Measurements from ENCODE around the gene PRKAG3.

PRKAG3 gene

DNA sequence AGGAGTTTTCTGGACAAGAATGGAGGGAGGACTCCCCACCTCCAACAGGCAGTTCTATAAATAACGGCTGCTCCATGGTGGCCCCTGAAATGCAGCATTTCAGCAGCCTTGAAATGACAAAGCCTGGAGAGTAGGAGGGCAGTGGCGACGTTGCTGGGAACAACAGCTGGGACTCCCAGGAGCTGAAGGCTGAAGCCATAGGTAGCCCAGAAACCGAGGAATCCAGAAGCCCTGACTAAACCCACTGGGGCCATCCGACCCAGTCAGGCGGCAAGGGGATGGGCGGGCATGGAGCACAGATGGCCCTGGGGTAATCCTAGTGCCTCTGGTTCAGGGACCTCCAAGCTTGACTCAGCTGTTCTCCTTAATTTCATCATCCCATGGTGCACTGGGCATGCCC, 9.0 kb downstream of the PRKAG3 start:
- no peaks in the 10 kb centered on the region for H3K4me1 ChIP-seq
- H3K9me3 ChIP-seq = no peaks in the 10 kb centered on the region
- peaks cover 2% of the 10 kb centered on the region for H3K27me3 ChIP-seq (ENCODE audit: low read depth)
- in situ Hi-C loops (cut with MboI; ENCODE audit: low sequenced_read_pairs) = no loop called here
- H3K36me3 ChIP-seq (replicated peaks) = no peaks in the 10 kb centered on the region
- no peak overlapping the region for H3K4me3 ChIP-seq
- no peak for DNase-seq (ENCODE audit: low spot score in 2 of 2)

GRCh38 chr2:218821605-218822211, 9.9 kb downstream of the PRKAG3 start:
- Histone ChIP-seq H3K4me1 (no peaks in the 10 kb centered on the region), H3K27me3 (ENCODE audit: low read depth) (peaks cover 2% of the 10 kb centered on the region), H3K36me3 (replicated peaks) (no peaks in the 10 kb centered on the region), H3K9me3 (no peaks in the 10 kb centered on the region), H3K4me3 (no peak overlapping the region)
- in situ Hi-C loops (cut with MboI; ENCODE audit: low sequenced_read_pairs) = no loop called here
- DNase-seq (ENCODE audit: low spot score in 2 of 2) = no peak

- no peaks in the 10 kb centered on the region for H3K36me3 ChIP-seq (replicated peaks)
- H3K9me3 ChIP-seq = no peaks in the 10 kb centered on the region
- no peaks in the 10 kb centered on the region for H3K4me1 ChIP-seq
- peaks cover 2% of the 10 kb centered on the region for H3K27me3 ChIP-seq (ENCODE audit: low read depth)
- H3K4me3 ChIP-seq = no peak overlapping the region
- DNase-seq (ENCODE audit: low spot score in 2 of 2) = no peak
- in situ Hi-C loops (cut with MboI; ENCODE audit: low sequenced_read_pairs) = no loop called here
Observed at GRCh38 chr2:218820746-218821369, 10.7 kb downstream of the PRKAG3 start.

- in situ Hi-C loops (cut with MboI; ENCODE audit: low sequenced_read_pairs) = no loop called here
- Histone ChIP-seq H3K36me3 (replicated peaks) (no peaks in the 10 kb centered on the region), H3K4me1 (no peaks in the 10 kb centered on the region), H3K27me3 (ENCODE audit: low read depth) (peaks cover 2% of the 10 kb centered on the region), H3K9me3 (no peaks in the 10 kb centered on the region), H3K4me3 (no peak overlapping the region)
- no peak for DNase-seq (ENCODE audit: low spot score in 2 of 2)
Observed at GRCh38 chr2:218819093-218819492, 12.5 kb downstream of the PRKAG3 start.

DNA sequence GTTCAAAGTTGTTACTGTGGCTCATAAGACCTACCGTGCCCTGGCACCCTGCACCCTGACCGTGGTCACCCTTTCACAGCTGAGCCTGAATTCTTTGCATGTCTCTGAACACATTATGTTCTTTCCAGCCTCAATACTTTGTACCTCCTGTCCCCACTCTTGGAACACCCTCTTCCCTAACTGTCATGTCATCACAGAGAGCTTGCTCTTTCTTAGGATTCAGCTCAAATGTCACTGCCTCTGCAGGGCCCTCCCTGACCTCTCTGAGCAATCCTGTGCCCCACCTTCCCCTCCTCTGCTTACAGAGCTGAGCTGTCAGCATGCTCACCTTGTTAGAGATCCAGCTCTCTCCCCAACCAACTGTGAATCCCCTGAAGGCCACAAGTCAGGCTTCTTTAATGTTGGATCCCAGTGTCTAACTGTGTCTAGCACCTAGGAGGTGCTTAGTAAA, 15.0 kb downstream of the PRKAG3 start:
- no peaks in the 10 kb centered on the region for H3K36me3 ChIP-seq (replicated peaks)
- no peak overlapping the region for H3K4me3 ChIP-seq
- in situ Hi-C loops (cut with MboI; ENCODE audit: low sequenced_read_pairs) = no loop called here
- no peaks in the 10 kb centered on the region for H3K9me3 ChIP-seq
- no peaks in the 10 kb centered on the region for H3K4me1 ChIP-seq
- DNase-seq (ENCODE audit: low spot score in 2 of 2) = no peak
- H3K27me3 ChIP-seq (ENCODE audit: low read depth) = peaks cover 2% of the 10 kb centered on the region

GRCh38 chr2:218815649-218816048, 16.0 kb downstream of the PRKAG3 start:
- Histone ChIP-seq H3K9me3 (no peaks in the 10 kb centered on the region), H3K36me3 (replicated peaks) (no peaks in the 10 kb centered on the region), H3K4me1 (no peaks in the 10 kb centered on the region), H3K27me3 (ENCODE audit: low read depth) (peaks cover 2% of the 10 kb centered on the region), H3K4me3 (no peak overlapping the region)
- DNase-seq (ENCODE audit: low spot score in 2 of 2) = no peak
- in situ Hi-C loops (cut with MboI; ENCODE audit: low sequenced_read_pairs) = no loop called here

DNA sequence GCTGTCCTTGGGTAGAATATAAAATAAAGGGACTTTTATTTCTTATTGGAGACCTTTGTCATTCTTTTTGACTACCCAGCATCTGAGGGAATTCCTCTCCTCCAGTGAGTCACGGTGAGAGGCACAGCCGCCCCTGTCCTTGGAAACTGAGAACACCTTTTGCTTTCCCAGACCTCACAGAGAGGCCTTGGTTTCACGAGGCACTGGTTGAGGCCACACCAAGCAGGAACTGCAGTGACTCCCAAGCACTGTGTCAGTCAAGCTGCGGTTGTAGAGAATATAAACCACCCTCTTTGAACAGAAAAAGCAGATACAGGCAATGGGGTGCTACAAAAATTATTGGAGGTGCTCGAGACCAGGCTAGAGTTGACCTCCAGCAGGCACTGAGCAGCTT, 16.4 kb downstream of the PRKAG3 start:
- no peak for DNase-seq (ENCODE audit: low spot score in 2 of 2)
- H3K36me3 ChIP-seq (replicated peaks) = no peaks in the 10 kb centered on the region
- peaks cover 2% of the 10 kb centered on the region; the same call in 1 of the 2 replicates for H3K27me3 ChIP-seq (ENCODE audit: low read depth)
- no peaks in the 10 kb centered on the region for H3K4me1 ChIP-seq
- in situ Hi-C loops (cut with MboI; ENCODE audit: low sequenced_read_pairs) = no loop called here
- H3K9me3 ChIP-seq = no peaks in the 10 kb centered on the region
- H3K4me3 ChIP-seq = no peak overlapping the region

DNA sequence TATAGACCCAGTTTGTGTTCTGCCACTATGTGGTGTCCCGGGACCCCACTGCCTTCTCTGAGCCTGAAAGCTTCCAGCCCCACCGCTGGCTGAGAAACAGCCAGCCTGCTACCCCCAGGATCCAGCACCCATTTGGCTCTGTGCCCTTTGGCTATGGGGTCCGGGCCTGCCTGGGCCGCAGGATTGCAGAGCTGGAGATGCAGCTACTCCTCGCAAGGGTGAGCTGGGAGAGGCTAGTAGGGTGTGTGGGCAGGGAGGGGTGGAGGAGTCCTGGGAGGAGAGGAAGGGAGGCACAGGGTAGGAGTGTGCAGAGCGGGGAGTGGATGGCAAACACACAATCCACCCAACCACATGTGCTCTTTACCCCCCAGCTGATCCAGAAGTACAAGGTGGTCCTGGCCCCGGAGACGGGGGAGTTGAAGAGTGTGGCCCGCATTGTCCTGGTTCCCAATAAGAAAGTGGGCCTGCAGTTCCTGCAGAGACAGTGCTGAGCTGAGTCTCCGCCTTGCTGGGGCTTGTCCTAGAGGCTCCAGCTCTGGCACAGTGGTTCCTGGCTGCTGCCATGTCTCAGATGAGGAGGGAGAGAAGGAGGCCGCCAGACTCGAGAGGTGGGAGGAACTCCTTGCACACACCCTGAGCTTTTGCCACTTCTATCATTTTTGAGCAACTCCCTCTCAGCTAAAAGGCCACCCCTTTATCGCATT, 16.9 kb downstream of the PRKAG3 start:
- H3K36me3 ChIP-seq (replicated peaks) = no peaks in the 10 kb centered on the region
- no peaks in the 10 kb centered on the region for H3K9me3 ChIP-seq
- H3K4me1 ChIP-seq = no peaks in the 10 kb centered on the region
- no peak overlapping the region for H3K4me3 ChIP-seq
- H3K27me3 ChIP-seq (ENCODE audit: low read depth) = peaks cover 2% of the 10 kb centered on the region; the same call in 1 of the 2 replicates
- in situ Hi-C loops (cut with MboI; ENCODE audit: low sequenced_read_pairs) = no loop called here
- no peak for DNase-seq (ENCODE audit: low spot score in 2 of 2)

DNA sequence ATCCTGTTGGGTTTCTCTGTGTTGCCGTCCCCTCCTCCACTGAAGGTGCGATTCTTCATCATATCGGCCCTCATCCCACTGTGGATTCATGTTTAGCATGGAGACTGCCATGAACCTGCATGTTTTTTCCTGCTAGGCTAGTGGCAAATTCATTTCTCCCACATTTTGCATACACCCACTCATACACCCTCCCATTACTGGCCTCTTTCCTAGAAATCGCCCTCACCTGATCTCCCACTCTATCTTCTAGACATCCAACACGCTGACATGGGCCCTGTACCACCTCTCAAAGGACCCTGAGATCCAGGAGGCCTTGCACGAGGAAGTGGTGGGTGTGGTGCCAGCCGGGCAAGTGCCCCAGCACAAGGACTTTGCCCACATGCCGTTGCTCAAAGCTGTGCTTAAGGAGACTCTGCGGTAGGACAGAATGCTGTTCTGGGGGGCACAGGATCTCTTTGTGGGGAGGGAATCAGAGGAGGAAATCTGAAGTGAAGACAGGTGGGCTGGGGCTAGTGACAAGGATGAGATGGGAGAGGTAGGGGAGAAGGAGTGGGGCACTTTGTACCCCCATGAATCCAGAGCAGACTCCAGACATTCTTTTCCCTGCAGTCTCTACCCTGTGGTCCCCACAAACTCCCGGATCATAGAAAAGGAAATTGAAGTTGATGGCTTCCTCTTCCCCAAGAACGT, 17.7 kb downstream of the PRKAG3 start:
- no peaks in the 10 kb centered on the region for H3K9me3 ChIP-seq
- peaks cover 2% of the 10 kb centered on the region; the same call in 1 of the 2 replicates for H3K27me3 ChIP-seq (ENCODE audit: low read depth)
- H3K4me1 ChIP-seq = no peaks in the 10 kb centered on the region
- no peak overlapping the region for H3K4me3 ChIP-seq
- DNase-seq (ENCODE audit: low spot score in 2 of 2) = no peak
- no peaks in the 10 kb centered on the region for H3K36me3 ChIP-seq (replicated peaks)
- in situ Hi-C loops (cut with MboI; ENCODE audit: low sequenced_read_pairs) = no loop called here

GRCh38 chr2:218812861-218813260, 18.7 kb downstream of the PRKAG3 start:
- no peak overlapping the region for H3K4me3 ChIP-seq
- H3K9me3 ChIP-seq = no peaks in the 10 kb centered on the region
- in situ Hi-C loops (cut with MboI; ENCODE audit: low sequenced_read_pairs) = no loop called here
- H3K4me1 ChIP-seq = no peaks in the 10 kb centered on the region
- DNase-seq (ENCODE audit: low spot score in 2 of 2) = no peak
- H3K36me3 ChIP-seq (replicated peaks) = no peaks in the 10 kb centered on the region
- peaks cover 2% of the 10 kb centered on the region; the same call in 1 of the 2 replicates for H3K27me3 ChIP-seq (ENCODE audit: low read depth)

DNA sequence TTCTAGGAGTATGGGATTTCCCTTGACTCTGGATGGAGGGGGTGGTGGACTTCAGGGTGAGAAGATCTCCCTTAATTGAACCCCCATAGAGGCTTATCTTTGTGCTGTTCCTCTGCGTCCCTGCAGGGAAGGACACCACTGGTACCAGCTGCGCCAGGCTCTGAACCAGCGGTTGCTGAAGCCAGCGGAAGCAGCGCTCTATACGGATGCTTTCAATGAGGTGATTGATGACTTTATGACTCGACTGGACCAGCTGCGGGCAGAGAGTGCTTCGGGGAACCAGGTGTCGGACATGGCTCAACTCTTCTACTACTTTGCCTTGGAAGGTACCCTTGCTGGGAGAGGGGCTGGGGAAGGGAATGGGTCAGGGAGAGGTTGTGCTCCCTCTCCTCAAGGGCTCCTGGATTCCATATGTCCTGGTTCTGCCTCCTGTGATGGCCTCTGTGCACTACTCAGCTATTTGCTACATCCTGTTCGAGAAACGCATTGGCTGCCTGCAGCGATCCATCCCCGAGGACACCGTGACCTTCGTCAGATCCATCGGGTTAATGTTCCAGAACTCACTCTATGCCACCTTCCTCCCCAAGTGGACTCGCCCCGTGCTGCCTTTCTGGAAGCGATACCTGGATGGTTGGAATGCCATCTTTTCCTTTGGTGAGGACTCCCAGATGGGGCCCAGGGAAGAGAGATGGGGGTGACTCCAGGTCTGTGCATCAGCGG, 19.3 kb downstream of the PRKAG3 start:
- no peak overlapping the region for H3K4me3 ChIP-seq
- H3K4me1 ChIP-seq = no peaks in the 10 kb centered on the region
- H3K9me3 ChIP-seq = no peaks in the 10 kb centered on the region
- in situ Hi-C loops (cut with MboI; ENCODE audit: low sequenced_read_pairs) = no loop called here
- no peaks in the 10 kb centered on the region for H3K27me3 ChIP-seq (ENCODE audit: low read depth)
- H3K36me3 ChIP-seq (replicated peaks) = no peaks in the 10 kb centered on the region
- DNase-seq (ENCODE audit: low spot score in 2 of 2) = no peak

- in situ Hi-C loops (cut with MboI; ENCODE audit: low sequenced_read_pairs) = no loop called here
- H3K27me3 ChIP-seq (ENCODE audit: low read depth) = no peaks in the 10 kb centered on the region
- no peaks in the 10 kb centered on the region for H3K4me1 ChIP-seq
- no peak for DNase-seq (ENCODE audit: low spot score in 2 of 2)
- no peaks in the 10 kb centered on the region for H3K36me3 ChIP-seq (replicated peaks)
- H3K4me3 ChIP-seq = no peak overlapping the region
- no peaks in the 10 kb centered on the region for H3K9me3 ChIP-seq
Observed at GRCh38 chr2:218811382-218811781, 20.2 kb downstream of the PRKAG3 start.

- no peaks in the 10 kb centered on the region for H3K36me3 ChIP-seq (replicated peaks)
- no peak overlapping the region for H3K4me3 ChIP-seq
- H3K27me3 ChIP-seq (ENCODE audit: low read depth) = no peaks in the 10 kb centered on the region
- no peak for DNase-seq (ENCODE audit: low spot score in 2 of 2)
- in situ Hi-C loops (cut with MboI; ENCODE audit: low sequenced_read_pairs) = no loop called here
- H3K9me3 ChIP-seq = no peaks in the 10 kb centered on the region
- H3K4me1 ChIP-seq = peaks cover 4% of the 10 kb centered on the region; the same call in 1 of the 2 replicates
Observed at GRCh38 chr2:218810256-218810655, 21.3 kb downstream of the PRKAG3 start.
